Thyroid gland (tissue), 4 donors: ENCODE results near the gene RNF186. TPM values are rescaled to one million over a fixed set of nuclear protein-coding genes. Genes with fewer than 3 reads are reported as not detected.
A peak's percentile ranks its signal among the peaks of the same experiment; 100 is the strongest.
"Not testable (repeated sequence)": the region's sequence is repeated elsewhere in the genome, so short reads cannot be mapped to it uniquely, and the experiment has no call there.

Experiments used
- DNase-seq, 2 donors: peaks; one replicate each; pipeline ENCODE4 v3.0.0-alpha.2; 2019
- H3K27ac ChIP-seq, 3 donors: fragments of 200-600 bp; sonication (generic); 1 replicate in 2 of 3; 2 replicates in 1 of 3; pipeline ENCODE4 v1.5.1; 2016 to 2019; ENCODE audit warnings: mild to moderate bottlenecking in 1 of 3, moderate library complexity in 1 of 3
- H3K27me3 ChIP-seq: fragments of 200-600 bp; sonication (generic); one replicate; pipeline ENCODE4 v1.5.1; 2019
- H3K36me3 ChIP-seq, 2 donors: fragments of 200-600 bp; sonication (generic); one replicate each; pipeline ENCODE4 v1.5.1; 2016 to 2019
- H3K4me1 ChIP-seq, 2 donors: fragments of 200-600 bp; sonication (generic); one replicate each; pipeline ENCODE4 v1.5.1; 2017 to 2019
- H3K4me3 ChIP-seq, 3 donors: fragments of 200-600 bp; sonication (generic); replicated peaks in 1 of 3; 1 replicate in 2 of 3; 2 replicates in 1 of 3; pipeline ENCODE4 v1.5.1; 2016; ENCODE audit warnings: mild to moderate bottlenecking in 1 of 3
- H3K9me3 ChIP-seq: fragments of 200-600 bp; sonication (generic); one replicate; pipeline ENCODE4 v1.5.1; 2017
- CTCF ChIP-seq, 6 experiments: fragments of 200-600 bp in 3 of 6; fragments of 450-650 bp in 3 of 6; sonication (generic) in 3 of 6; IDR thresholded peaks; one replicate each; pipeline ENCODE4 v1.5.1; 2016 to 2019; ENCODE audit warnings: antibody characterized with exemption in 6 of 6, mild to moderate bottlenecking in 2 of 6, inconsistent platforms in 1 of 6, moderate library complexity in 1 of 6
- POLR2A ChIP-seq, 2 donors: fragments of 450-650 bp; IDR thresholded peaks; one replicate each; pipeline ENCODE4 v1.6.1; 2017; ENCODE audit warnings: antibody characterized with exemption in 2 of 2, mild to moderate bottlenecking in 2 of 2, moderate library complexity in 1 of 2
- WGBS, 2 donors: methylation state at CpG; one replicate each; pipeline ENCODE4 v1.1.5; 2017; 5-methylcytosine and 5-hydroxymethylcytosine counted together
- intact Hi-C: fragments of 100-400 bp; cut with DNase I; formaldehyde crosslinking; loops from one replicate; pipeline ENCODE4 v1.15.1; 2023
- total RNA-seq, 4 donors: library from RNA; depleted of rRNA; stranded (reverse); fragments of >200 nt; gene quantifications; one replicate each; pipeline ENCODE4 v1.2.3, GENCODE V29; 2016

The RNF186 gene
- total RNA-seq, 4 donors from 2014 or later, result not detected

DNA sequence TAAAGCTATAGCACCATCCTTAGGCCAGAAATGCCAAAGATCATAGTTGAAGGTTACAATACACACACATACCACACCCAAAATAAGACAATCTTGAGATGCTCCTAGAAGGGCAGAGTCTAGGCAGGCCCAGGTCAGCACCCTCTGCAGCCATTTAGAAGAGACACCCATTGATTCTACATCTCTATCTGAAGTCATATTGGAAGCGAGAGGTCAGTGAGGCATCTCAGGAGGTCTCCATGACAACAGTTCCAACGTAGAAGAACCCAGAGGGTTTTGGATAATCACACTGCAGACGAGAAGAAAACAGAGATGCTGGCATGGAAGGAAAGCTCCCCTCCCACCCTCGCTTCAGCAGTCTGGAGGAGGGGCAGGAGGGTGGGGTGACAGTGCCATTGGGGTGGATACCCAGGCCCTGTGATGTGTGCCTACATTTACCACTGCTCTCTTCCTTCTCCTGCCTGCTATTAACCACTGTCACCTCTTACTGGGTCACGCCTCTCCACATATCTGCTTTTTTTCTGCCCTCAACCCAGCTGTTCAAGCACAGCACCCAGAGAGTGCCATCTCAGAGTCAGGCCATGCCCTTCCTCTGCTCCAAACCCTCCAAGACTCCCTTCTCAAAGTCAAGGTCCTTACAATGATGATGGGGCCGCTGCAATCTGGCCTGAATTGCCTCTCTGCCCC, 21.6 kb downstream of the RNF186 start:
- Histone ChIP-seq H3K27me3 (no peaks in the 10 kb centered on the region), H3K4me1 (peaks cover 2 to 3% of the 10 kb centered on the region in 2 donors), H3K4me3 (no peak overlapping the region), H3K27ac (no peak overlapping the region), H3K9me3 (no peaks in the 10 kb centered on the region), H3K36me3 (peaks cover 0 to 6% of the 10 kb centered on the region in 2 donors)
- WGBS, 2 donors, result 84 to 94% methylated on average over 6 of the region's 6 CpGs
- TF ChIP-seq POLR2A (IDR thresholded peaks at IDR 0.05) (no peak), CTCF (IDR thresholded peaks at IDR 0.05) (no peak)
- intact Hi-C loops, result loop anchor here (10.0 kb wide), 1 partner anchor 91 kb away; the partner anchor contains the start of gene OTUD3
- no peak for DNase-seq

- H3K27me3 ChIP-seq, result no peaks in the 10 kb centered on the region
- 87 to 93% methylated on average over 4 of the region's 4 CpGs for WGBS, 2 donors
- intact Hi-C loops, result loop anchor here (10.0 kb wide), 1 partner anchor 92 kb away; the partner anchor contains the start of gene OTUD3
- H3K4me1 ChIP-seq, result peaks cover 3 to 4% of the 10 kb centered on the region in 2 donors
- H3K36me3 ChIP-seq, result peaks cover 0 to 6% of the 10 kb centered on the region in 2 donors
- no peak overlapping the region for H3K4me3 ChIP-seq
- H3K9me3 ChIP-seq, result no peaks in the 10 kb centered on the region
- TF ChIP-seq CTCF (IDR thresholded peaks at IDR 0.05) (no peak), POLR2A (IDR thresholded peaks at IDR 0.05) (no peak)
- no peak for DNase-seq
- no peak overlapping the region for H3K27ac ChIP-seq
Measured at GRCh38 chr1:19792237-19793002, 22.7 kb downstream of the RNF186 start.

- not testable (repeated sequence) for H3K27ac ChIP-seq, H3K27me3 ChIP-seq, H3K36me3 ChIP-seq, DNase-seq, H3K9me3 ChIP-seq, H3K4me3 ChIP-seq
- WGBS, 2 donors, result 90 to 97% methylated on average over 9 of the region's 9 CpGs
- peaks cover 16% of the 10 kb centered on the region in 2 donors for H3K4me1 ChIP-seq
- intact Hi-C loops, result loop anchor here (10.0 kb wide), 1 partner anchor 94 kb away; the partner anchor contains the start of gene OTUD3
Measured at GRCh38 chr1:19790061-19790975, 24.8 kb downstream of the RNF186 start.

DNA sequence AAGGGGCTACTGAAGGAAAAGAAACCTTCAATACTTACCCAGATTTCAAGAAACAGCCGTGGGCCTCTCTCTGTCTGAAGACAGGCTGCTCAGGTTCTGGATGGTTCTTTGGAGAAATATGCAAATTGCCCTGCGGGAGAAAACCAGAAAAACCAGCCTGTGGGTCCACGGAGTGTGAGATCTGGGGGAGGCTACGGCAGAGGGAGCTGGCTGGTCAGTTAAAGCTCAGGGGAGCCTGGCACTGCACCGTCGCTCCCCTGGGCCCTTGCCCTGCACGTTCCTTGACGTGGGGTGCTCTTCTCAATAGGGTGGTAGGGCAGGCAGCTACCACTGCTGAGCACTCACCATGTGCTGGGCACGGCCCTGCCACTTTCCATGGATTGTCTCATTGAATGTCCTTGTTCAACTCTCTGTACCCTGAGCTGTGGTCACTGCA, 28.1 kb downstream of the RNF186 start:
- Histone ChIP-seq H3K4me1 (peaks cover 16% of the 10 kb centered on the region in 2 donors), H3K27me3 (no peaks in the 10 kb centered on the region), H3K36me3 (peaks cover 0 to 10% of the 10 kb centered on the region in 2 donors), H3K9me3 (no peaks in the 10 kb centered on the region), H3K27ac (peak overlapping the region; percentile 53 to 64 (median 57)), H3K4me3 (no peak overlapping the region)
- peak; percentile 86 for DNase-seq
- intact Hi-C loops, result no loop called here
- WGBS, 2 donors, result 21 to 39% methylated on average over 9 of the region's 9 CpGs
- TF ChIP-seq CTCF (IDR thresholded peaks at IDR 0.05) (peak in 3 of 6 experiments; percentile 23 to 28 (median 24)), POLR2A (IDR thresholded peaks at IDR 0.05) (peak in 1 of 2 donors; percentile 59)

GRCh38 chr1:19785660-19786059, 29.4 kb downstream of the RNF186 start:
- Histone ChIP-seq H3K27me3 (no peaks in the 10 kb centered on the region), H3K4me1 (peaks cover 16% of the 10 kb centered on the region in 2 donors), H3K36me3 (peaks cover under 1 to 13% of the 10 kb centered on the region in 2 donors), H3K9me3 (no peaks in the 10 kb centered on the region), H3K27ac (no peak overlapping the region), H3K4me3 (no peak overlapping the region)
- intact Hi-C loops, result no loop called here
- whole genome bisulfite sequencing, 2 donors, result 71 to 88% methylated on average over 4 of the region's 4 CpGs
- TF ChIP-seq POLR2A (IDR thresholded peaks at IDR 0.05) (no peak), CTCF (IDR thresholded peaks at IDR 0.05) (no peak)
- no peak for DNase-seq
